ENCODE measurements around the gene SPOP. TPM values are rescaled to one million over a fixed set of nuclear protein-coding genes. Genes with fewer than 3 reads are reported as not detected.

Gene SPOP
- total and polyA plus RNA-seq, 9 of the 15 experiments (the other 6 are each of a cell fraction or from before 2014, with no cell fraction given), result 34.2 to 65.9 (median 39.7) TPM

DNA sequence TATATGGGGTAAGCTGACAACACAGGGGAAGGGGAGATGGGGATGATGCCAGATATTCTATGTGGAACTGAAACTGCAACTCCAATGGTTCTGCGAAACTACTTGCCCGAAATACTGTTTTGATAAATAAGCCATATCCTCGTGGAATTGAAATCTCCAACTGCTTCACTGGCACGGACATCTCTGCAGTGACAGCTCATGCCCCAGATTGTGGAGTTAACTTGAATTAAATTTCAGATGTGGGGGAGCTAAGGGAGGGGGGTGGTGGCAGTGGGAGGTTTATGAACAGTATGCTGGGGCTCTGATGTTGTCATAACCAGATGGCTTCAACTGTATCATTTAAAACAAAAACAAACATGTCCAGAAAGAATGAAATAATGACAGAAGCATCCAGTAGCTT, 80.5 kb downstream of the SPOP start:
- H3K9me1 ChIP-seq (ENCODE audit: control insufficient read depth, insufficient read depth, low read length), result no peaks in the 10 kb centered on the region
- ChIA-PET POLR2A (interaction anchor here (0.8 to 1.8 kb wide), 4 partner anchors 9 to 201 kb away, joined by 3 to 8 read pairs (median 5); no protein-coding TSS in a partner anchor), CTCF (ENCODE audit: low intra/inter-chr PET ratio) (no interaction called here)
- no peaks in the 10 kb centered on the region for H3K9me3 ChIP-seq (replicated peaks; ENCODE audit: control insufficient read depth, insufficient read depth, low read depth, low read length)
- no peak overlapping the region for H3K4me3 ChIP-seq
- H3K36me3 ChIP-seq (ENCODE audit: control insufficient read depth, insufficient read depth, low read length), result peaks cover 61% of the 10 kb centered on the region; the same call in 2 of the 3 replicates
- no peak overlapping the region for H2AFZ ChIP-seq (ENCODE audit: low read depth, low read length)
- H3K4me2 ChIP-seq (ENCODE audit: insufficient read depth, low read length), result no peak overlapping the region
- no peak for TF ChIP-seq ZNF232 (CRISPR knock-in tag; IDR thresholded peaks at IDR 0.05)
- no peak for TF ChIP-seq CSDE1 (IDR thresholded peaks at IDR 0.05)
- TF ChIP-seq, protein P1, sequence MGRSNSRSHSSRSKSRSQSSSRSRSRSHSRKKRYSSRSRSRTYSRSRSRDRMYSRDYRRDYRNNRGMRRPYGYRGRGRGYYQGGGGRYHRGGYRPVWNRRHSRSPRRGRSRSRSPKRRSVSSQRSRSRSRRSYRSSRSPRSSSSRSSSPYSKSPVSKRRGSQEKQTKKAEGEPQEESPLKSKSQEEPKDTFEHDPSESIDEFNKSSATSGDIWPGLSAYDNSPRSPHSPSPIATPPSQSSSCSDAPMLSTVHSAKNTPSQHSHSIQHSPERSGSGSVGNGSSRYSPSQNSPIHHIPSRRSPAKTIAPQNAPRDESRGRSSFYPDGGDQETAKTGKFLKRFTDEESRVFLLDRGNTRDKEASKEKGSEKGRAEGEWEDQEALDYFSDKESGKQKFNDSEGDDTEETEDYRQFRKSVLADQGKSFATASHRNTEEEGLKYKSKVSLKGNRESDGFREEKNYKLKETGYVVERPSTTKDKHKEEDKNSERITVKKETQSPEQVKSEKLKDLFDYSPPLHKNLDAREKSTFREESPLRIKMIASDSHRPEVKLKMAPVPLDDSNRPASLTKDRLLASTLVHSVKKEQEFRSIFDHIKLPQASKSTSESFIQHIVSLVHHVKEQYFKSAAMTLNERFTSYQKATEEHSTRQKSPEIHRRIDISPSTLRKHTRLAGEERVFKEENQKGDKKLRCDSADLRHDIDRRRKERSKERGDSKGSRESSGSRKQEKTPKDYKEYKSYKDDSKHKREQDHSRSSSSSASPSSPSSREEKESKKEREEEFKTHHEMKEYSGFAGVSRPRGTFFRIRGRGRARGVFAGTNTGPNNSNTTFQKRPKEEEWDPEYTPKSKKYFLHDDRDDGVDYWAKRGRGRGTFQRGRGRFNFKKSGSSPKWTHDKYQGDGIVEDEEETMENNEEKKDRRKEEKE (IDR thresholded peaks at IDR 0.05; ENCODE audit: borderline replicate concordance in 1 of 2, control insufficient read depth in 1 of 2, low read depth in 2 of 2, low read length in 1 of 2), result no peak
- TF ChIP-seq WHSC1 (IDR thresholded peaks at IDR 0.05; ENCODE audit: low read length), result no peak
- no peak for TF ChIP-seq PYGO2 (tag; IDR thresholded peaks at IDR 0.05)
- BruUV-seq (replicated peaks), result no TSS peak
- no peak overlapping the region for H3K9ac ChIP-seq (ENCODE audit: insufficient read depth in 1 of 2, low read depth in 2 of 2, low read length in 2 of 2)
- H3K4me1 ChIP-seq (replicated peaks in 1 of 2; ENCODE audit: control insufficient read depth in 2 of 2, insufficient read depth in 2 of 2, low read length in 2 of 2), result no peaks in the 10 kb centered on the region
- ATAC-seq, result no peak
- no peak for DNase-seq (ENCODE audit: extremely low read depth in 1 of 4, low spot score in 3 of 4)
- H3K27me3 ChIP-seq (ENCODE audit: control insufficient read depth in 2 of 2, insufficient read depth in 2 of 2, low read length in 2 of 2), result no peaks in the 10 kb centered on the region
- H3K79me2 ChIP-seq (ENCODE audit: control insufficient read depth, insufficient read depth, low read length), result no peaks in the 10 kb centered on the region
- 93% methylated on average over 4 of the region's 4 CpGs for whole genome bisulfite sequencing (ENCODE audit: insufficient coverage, low coverage, missing lambda C conversion rate)
- no peak for FAIRE-seq
- no peaks in the 10 kb centered on the region for H4K20me1 ChIP-seq (replicated peaks; ENCODE audit: control insufficient read depth, insufficient read depth, low read length)
- H3K27ac ChIP-seq (ENCODE audit: extremely low read depth, low read depth, low read length), result no peak overlapping the region
- intact Hi-C loops (cut with micrococcal nuclease), result no loop called here
- in situ Hi-C loops (cut with MboI), result no loop called here
